Stimulated activated CD4-positive, alpha-beta T cell treated with anti-CD3 and anti-CD28 coated beads, Interleukin-1b, Interleukin-23, amount 100 ng/mL, for 4 hours (primary cell): ENCODE measurements around the gene PJA2.
"Not testable (repeated sequence)": the region's sequence is repeated elsewhere in the genome, so short reads cannot be mapped to it uniquely, and the experiment has no call there.

Source experiments
- DNase-seq, 2 donors: peaks; one replicate each; pipeline ENCODE4 v3.0.0-alpha.2; 2020; ENCODE audit warnings: low read depth in 2 of 2

The PJA2 gene, protein sequence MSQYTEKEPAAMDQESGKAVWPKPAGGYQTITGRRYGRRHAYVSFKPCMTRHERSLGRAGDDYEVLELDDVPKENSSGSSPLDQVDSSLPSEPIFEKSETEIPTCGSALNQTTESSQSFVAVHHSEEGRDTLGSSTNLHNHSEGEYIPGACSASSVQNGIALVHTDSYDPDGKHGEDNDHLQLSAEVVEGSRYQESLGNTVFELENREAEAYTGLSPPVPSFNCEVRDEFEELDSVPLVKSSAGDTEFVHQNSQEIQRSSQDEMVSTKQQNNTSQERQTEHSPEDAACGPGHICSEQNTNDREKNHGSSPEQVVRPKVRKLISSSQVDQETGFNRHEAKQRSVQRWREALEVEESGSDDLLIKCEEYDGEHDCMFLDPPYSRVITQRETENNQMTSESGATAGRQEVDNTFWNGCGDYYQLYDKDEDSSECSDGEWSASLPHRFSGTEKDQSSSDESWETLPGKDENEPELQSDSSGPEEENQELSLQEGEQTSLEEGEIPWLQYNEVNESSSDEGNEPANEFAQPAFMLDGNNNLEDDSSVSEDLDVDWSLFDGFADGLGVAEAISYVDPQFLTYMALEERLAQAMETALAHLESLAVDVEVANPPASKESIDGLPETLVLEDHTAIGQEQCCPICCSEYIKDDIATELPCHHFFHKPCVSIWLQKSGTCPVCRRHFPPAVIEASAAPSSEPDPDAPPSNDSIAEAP

DNA sequence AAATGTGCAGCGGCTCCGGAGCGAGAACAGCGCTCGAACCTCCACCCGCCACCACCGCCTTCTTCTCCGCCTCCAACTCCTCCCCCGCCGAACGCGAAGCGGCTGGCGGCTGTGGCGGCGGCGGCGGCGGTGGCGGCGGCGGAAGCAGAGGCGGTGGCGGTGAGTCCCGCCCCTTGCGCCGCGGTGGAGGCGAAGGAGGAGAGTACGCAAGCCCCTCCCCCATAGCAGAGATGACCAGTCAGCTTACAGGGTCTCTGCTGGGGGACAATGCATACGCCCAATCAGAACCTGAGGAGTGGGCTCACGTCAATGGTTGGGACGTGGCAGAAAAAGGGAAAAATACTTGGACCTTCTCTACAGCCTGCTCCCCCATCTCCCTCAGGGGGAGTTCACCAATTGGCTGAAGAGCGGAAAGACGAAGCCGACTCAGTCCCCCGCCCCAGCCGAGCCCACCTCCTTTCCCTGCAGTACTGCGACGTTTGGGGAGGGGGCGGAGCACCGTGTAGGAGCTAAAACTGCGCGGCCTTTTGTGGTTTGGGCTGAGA, at the start of gene PJA2:
TSS of gene PJA2 (minus strand) at position 131 of the 545 bp plus-strand sequence. CDS start 26,541 bp downstream, outside the sequence.
- DNase-seq: peak; percentile 90 to 91

DNA sequence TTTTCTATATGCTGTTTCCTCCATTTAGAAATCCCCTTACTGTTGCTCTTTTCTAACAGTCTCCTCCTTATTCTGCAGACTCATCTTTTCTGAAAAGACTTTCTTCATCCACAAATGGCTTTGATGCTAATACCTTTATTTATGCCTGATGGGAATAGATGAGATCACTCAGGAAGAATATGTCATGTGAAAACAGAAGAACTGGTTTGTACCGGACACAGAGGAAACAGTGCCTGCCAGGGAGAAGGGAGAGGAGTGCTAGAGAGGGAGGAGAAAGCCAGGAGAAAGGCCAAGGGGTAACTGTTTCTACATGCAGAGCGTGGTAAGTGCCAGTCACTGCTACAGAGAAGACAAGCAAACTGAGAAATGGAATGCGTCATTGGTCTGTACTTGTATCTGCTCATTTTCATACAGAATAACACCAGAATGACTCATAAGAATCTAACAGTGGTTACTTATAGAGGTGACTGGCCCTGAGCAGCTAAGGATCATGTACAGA, 45.9 kb upstream of the PJA2 start:
- DNase-seq: no peak

DNA sequence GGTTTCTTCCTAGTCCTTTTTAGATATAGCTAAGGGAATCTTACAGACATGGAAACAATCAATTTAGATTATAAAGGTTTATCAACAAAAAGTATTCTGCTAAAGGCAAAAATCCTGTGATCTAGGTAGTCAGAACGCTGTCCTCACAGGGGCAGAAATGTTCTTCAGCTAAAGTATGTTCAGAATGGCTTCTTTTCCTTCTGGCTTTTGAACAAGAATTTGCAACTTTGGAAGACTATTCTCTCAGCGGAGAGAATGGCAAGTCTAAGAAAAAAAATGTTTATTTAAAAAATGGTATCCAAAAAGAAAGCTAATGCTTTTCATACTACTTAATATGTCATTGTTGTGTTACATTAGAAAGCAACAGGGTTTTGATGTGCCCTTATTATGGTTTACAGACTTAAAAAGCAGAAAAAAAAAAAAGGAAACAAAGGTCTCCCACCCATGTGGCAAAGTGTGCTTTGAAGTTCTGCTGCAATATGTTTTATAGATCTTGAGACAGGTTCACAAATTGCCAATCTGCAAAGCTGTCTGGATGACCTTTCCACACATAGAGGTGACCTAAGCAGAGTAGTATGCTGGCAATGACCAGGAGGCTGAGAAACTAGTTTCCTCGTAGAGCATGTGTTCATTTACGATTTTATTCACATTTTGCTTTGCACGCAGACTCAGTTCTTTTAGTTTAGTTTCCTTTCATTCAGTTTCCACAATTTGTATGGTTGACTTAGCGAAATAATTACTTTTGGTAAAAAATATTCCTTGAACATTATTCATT, 45.1 kb upstream of the PJA2 start:
- DNase-seq: no peak

DNA sequence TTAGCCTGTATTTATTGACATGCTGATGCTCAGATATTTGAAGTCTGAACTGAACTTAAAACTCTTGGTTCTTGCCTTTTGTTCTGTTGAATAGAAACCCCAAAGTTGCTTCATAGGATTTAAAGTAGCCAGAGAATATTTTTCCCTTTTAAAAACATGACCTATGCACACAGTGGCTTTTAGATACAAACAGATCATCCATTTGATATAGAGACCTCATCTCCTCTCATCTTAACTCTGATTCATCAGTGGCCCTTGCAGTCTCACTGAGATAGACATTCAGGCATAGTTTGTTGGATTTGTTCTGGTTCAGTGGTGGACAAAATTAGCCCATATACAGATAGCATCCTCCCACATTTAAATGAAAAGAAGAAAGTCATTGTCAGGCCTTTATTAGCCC, 43.5 kb upstream of the PJA2 start:
- DNase-seq: no peak

DNA sequence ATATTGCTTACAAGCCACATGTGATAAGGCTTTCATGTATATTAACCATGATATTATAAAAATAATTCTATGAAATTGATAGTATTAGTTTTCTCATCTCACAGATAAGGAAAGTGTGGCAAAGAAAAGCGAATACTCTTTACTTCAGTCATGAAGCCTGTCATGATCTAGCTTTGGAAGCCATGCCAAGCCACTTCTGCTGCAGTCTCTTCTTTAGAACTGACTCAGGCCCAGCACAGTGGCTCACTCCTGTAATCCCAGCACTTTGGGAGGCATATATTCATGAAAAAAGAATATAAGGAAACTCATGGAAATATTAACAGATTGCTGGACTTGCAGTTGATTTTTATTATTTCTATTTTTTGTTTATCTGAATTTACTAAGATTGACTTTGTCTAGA, 42.9 kb upstream of the PJA2 start:
- no peak for DNase-seq

DNA sequence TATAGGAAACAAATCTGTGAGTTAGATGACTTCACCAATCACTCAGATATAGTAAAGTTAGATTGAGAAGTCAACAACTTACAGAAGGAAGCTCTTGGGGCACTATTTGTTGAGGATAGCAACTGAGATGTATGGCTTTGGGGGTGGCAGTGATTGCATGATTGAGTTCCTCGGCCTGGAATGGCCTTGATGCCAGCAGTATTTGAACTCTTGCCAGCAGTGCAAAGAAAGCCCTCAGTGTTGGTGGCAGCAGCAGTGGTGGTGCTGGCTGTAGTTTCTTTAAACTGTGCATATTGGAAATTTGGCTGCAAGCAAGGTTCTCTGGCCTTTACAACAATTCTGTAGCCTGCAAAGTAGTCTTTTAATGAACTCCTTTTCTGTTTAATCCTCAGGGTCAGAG, 41.4 kb upstream of the PJA2 start:
- no peak for DNase-seq

DNA sequence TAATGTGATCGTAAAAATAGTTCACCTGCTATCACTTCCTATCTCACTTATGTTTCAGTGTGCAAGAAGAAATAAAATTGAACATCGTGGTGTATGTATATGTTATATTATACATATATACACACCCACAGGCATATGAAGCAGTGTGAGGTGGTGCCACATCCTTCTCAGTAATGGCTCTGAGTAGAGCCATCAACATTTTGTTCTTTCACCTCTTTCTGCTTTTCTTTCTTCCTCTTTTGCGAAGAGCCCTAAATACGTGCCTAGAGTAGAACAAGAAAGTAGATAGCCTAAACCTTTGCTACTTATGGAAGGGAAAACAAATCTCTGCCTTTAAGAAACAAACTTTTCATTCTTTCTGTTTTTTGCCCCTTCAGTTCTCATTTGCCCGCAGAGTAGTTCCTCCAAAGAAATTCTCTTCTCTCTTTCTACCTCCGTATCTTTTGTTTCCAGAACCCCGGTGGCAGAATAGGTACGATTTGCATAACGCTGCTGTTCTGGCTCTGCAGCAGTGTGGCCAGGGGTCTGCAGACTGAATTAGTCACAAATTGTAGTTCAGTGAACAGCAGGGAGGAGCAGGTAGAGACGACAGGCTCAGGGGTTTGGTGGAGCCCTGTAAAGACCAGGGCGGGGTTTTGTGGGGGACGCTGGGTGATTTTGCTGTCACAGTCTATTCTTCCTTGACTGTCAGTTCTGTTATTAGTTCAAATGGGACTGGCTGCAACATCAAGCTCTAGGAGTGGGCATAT, 40.5 kb upstream of the PJA2 start:
- no peak for DNase-seq

DNA sequence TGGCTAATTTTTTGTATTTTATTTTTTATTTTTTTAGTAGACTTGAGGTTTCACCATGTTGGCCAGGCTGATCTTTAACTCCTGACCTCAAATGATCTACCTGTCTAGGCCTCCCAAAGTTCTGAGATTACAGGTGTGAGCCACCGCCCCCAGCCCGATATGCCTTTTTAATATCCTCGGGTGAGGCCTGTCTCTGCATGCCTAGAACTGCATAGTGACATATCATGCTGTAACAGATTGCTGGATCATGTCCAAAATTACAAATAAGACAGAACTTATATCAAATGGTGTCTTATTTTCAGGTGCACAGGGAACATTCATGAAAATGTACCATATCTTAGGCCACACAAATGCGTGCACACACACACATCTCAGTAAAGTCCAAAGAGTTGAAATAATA, 39.1 kb upstream of the PJA2 start:
- no peak for DNase-seq

DNA sequence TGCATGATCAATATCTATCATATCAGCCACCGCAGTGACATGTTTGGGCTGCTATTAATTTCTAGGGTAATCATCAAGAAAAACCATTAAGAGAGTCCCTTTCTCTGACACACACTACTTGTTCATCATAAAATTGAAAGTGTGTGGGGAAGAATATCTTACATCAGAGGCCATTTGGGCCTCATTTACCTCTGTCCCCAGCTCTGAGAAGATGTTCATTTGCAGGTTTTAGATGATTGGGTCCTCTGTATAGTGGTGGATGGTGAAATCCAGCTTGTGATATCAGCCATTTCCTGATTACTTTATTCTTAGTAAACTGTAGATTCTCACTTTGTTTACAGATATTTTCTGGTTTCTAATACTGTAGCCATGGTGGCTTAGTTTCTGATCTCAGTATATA, 29.8 kb upstream of the PJA2 start:
- no peak for DNase-seq

DNA sequence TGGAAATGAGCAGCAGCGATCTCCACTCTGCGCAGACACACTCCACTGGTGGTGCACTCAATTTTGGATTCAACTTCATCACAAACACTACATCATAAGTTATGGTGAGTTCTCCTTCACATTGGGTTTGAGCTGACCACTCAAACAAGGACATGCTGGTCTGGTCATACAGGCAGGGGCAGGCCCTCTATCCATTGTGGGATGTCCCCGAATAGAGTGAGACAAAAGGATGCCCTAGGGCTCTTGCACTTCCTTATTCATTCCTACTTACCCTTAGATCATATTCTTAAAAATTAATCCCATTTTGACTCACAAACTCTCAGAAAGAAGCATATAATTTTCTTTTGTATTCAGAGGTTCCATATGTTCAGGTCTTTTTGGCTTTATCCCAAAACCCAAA, 16.3 kb upstream of the PJA2 start:
- no peak for DNase-seq

DNA sequence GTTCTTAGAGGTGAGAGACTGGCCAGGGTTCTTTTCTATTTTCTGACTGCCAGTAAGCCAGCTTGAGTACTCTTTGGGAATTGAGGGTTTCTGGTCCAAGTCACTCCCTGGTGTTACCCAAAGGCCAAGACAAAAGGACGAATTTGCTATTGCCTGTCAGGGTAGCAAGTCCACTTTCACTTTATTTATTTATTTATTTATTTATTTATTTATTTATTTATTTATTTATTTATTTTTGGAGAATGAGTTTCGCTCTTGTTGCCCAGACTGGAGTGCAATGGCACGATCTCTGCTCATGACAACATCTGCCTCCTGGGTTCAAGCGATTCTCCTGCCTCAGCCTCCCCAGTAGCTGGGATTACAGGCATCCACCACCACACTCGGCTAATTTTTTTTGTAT, 15.7 kb upstream of the PJA2 start:
- DNase-seq: not testable (repeated sequence)

DNA sequence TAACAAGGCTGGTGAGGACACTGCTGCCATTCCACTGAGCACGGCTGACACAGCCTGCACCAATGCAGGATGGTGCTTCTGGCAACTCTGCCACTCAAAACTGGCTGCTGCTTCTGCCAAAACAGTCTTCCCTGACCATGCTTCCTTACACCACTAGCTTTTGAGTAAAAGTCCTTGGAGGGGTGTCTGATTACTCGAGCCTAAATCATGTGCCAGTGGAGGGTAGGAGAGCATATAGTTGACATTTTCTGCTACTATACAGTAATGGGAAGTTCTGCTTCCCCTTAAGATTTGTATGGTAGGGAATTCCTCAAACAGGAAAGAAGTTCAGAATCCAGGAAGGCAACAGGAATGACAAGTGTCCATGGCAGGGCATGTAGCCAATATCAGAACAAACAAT, 12.2 kb upstream of the PJA2 start:
- DNase-seq: no peak

DNA sequence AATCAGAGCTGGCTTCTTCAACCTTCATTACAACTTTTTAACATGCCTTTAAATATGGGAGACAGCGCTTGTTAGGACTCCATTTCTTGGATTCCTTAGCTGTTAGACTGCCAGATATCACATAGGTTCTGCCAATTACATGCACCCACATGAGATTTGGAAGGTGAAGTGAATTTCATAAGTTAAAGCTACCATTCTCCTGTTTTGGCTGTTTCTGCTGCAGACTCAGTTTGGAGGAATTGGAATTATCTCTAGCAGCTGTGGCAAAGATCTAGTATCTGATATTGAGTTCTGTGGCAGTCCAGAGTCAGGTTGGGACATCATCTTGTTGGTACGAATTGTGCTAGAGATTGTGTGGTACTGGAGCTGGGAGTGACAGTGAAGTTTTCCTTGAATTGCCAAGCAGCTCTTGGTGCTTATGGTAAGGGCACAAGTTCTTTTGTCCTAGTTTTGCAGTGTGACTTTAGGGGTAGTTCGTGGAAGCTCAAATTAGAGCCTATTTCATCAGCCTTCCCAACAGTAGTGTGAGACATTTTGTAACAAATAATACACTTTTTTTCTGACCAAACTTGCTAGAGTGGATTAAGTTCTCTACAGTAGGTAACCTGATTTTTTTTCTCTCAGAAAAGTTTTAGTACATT, 9.1 kb upstream of the PJA2 start:
- DNase-seq: no peak

DNA sequence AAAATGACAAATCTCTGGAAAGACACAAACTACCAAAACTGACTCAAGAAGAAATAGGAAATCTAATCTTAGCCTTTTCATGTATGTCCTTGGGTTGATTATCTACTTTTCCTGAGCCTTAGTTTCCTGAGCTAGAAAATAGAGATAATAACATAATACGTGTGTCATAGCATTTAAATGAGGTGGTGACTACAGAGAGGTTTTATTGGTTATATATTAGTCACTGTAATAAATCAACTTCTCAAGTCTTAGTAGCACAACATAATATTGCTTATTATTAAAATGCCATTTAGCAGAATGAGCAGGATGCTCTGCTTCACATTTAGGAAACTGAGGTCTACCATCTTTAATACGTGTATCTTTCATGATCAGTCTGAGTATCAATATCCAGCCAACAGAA, 7.1 kb upstream of the PJA2 start:
- DNase-seq: no peak

DNA sequence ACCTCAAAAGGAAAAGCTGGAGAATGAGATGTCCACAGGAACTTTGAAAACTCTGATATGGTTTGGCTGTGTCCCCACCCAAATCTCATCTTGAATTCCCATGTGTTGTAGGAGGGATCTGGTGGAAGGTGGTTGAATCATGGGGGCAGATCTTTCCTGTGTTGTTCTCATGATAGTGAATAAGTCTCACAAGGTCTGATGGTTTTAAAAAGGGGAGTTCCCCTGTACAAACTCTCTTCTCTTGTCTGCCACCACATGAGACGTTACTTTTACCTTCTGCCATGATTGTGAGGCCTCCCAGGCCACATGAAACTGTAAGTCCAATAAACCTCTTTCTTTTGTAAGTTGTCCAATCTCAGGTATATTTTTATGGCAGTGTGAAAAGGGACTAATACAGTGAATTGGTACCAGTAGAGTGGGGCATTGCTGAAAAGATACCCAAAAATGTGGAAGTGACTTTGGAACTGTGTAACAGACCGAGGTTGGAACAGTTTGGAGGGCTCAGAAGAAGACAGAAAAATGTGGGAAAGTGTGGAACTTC, 4.2 kb upstream of the PJA2 start:
- DNase-seq: not testable (repeated sequence)

DNA sequence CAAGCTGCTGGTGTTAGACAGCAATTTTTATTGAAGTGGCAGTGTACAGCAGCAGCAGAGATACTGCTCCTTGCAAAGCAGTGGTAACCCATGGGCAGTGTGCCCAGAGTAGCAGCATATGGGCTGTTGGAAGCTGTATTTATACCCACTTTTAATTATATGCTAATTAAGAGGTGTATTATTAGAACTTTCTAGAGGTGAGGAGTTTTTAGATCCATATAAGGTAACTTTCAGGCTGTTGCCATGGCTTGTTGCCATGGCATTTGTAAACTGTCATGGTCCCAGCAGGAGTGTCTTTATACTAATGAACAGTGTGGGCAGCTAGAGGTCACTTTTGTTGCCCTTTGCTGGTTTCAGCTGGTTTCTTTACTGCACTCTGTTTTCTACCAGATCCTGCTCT, 3.7 kb upstream of the PJA2 start:
- no peak for DNase-seq

DNA sequence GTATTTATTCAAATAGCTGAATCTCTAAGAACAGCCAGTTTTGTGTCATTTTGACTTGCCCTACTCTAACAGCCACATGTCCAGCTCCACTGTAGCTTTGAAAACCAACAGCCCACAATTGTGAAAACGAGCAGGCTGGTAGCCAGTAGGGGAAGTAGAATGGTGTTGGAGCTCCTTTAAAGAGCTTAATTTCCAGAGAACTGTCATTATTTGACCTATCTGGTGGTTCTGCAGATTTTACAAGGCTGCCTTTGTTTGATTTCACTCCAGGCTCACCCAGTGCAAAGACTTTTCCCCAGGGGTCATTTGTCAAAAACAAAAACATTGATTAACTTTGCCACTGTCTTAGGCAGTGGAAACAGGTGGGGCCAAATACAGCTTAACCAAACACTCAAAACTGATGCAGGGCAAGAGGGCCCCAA, 3.2 kb upstream of the PJA2 start:
- DNase-seq: no peak

DNA sequence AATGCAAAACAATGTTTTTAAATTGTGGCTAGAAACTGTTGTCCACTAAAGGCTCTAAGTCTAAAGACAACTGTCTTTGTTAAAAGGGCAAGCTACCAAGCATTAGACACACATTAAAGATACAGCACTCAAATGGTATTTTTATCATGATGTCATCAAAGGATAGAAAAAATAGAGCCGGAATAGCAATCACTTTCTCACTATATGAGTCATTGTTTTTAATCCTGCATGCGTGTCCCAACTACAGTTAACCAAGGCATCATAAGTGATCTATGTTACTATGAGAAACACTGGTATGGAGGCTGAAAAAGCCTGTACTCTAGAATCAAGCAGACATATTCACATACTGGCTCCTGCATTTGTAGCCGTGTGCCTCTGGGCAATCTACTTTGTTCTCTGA, 1.9 kb upstream of the PJA2 start:
- no peak for DNase-seq

DNA sequence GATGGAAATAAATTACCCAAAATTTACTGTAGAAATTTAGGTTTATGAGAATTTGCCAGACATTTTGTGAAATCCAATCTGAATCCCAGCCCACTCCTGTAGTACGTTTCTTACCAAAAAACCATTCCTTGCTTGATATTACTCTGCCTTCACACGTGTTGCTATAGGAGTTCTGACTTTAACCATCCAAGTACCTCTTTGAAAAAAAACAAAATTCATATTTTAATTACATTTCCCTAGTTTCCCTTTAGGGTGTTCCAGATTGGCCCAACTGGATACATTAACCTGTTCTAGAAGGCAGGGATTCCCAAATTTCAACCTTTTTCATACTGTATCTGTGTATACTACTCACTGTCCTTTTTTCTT, 1.4 kb upstream of the PJA2 start:
- DNase-seq: no peak

DNA sequence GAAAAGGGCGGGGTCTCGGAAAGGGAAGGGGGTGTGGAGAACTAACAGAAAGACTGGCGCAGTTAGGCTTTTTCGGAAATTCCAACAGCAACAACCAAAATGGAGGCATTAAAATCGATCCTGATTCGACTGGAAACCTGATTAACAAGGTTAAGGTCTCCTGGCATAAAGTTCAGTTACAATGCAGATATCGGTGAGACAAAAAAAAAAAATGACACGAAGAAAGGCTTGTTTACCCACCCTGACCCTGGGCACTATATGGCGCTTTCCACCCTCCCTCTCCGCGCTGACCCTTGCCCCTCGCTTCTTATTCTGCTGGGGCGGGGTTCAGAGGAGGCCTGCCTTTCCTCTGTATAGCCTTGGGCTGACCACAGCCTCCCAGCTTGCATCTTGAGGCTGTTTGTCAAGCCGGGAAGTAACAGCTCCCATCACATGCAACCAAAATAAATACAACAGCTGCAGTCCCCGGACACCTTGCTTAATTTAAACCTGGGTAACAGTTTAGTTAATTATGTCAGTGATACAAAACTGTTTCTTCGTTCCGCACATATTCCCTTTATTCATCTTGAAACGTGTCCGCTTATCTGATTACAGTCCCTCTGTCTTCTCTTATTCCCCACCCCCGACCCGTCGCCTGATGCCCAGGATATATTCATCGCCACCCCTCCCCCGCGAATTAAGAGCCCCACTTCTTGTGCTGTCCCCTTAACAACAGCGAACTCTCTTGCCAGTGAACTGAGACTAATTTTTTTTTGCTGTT, 795 bp upstream of the PJA2 start:
- DNase-seq: peak in 1 of 2 donors; percentile 4
